HG03066 (cell line): ENCODE measurements around the gene MAST2.
"Not testable (repeated sequence)": the region's sequence is repeated elsewhere in the genome, so short reads cannot be mapped to it uniquely, and the experiment has no call there.

Experiments
- ATAC-seq: cut with Tn5 transposase; IDR thresholded peaks from one replicate; pipeline ENCODE4 v1.9.1; 2021; ENCODE audit warnings: low read depth; ENCODE audit not compliant: unreplicated experiment

The MAST2 gene

DNA sequence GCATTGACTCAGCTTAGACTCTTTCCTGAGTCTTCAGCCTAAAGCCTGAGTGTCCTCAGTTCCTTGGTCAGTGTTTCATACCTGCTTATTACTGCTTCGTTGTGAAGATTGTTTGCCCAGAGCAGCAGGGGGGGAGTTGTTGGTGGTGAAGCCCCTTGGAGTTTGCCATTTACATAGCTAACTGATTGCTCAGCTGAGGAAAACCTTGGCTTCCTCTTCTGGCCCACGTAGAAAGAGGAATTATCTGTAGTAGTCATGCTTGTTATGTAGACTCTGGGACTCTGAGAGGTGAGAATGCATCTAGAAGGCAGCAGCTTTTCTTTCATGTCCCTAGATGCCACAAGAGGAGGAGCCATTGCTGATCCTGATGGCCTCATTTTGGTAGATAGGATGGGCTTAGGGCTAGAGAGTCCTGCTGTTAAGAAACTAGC lies 125.9 kb downstream of the MAST2 start:
- ATAC-seq = no peak

GRCh38 chr1:45930258-45931150 lies 127.1 kb downstream of the MAST2 start:
- ATAC-seq = no peak

- not testable (repeated sequence) for ATAC-seq
Measured at GRCh38 chr1:45932205-45932604, 128.8 kb downstream of the MAST2 start.

- no peak for ATAC-seq
Measured at GRCh38 chr1:45934947-45935346, 131.5 kb downstream of the MAST2 start.

DNA sequence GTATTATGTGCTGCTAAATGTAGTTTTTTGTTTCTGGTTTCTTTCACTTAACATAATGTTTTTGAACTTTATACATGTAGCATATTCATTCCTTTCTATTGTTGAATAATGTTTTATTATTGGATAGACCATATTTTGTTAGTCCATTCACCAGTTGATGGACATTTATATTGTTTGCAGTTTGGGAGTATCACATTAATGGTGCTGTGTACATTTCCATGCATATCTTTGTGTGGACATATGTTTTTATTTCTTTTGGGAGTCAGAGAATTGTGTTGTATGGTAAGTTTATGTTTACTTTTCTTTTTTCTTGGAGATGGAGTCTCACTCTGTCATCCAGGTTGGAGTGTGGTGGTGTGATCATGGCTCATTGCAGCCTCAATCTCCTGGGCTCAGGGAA lies 134.6 kb downstream of the MAST2 start:
- no peak for ATAC-seq

DNA sequence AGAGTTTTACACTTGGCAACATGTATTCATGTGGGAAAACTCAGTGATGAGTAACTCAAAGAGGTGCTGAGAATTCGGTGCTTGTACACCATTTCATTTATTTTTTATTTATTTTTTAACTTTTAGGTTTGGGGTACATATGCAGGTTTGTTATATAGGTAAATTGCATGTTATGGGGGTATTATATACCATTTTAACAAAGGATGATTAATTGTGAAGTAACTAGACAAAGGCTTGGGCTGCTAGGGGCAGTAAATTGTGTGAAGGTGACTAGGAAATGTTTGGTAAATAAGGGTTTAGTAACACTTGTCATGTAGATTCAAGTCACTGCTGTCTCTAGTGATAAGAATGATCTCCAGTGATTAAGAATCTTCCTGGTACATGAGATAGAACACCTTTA lies 139.0 kb downstream of the MAST2 start:
- no peak for ATAC-seq

- ATAC-seq = no peak
Measured at GRCh38 chr1:45943185-45943584, 139.8 kb downstream of the MAST2 start.

- no peak for ATAC-seq
Measured at GRCh38 chr1:45945426-45945825, 142.0 kb downstream of the MAST2 start.

GRCh38 chr1:45949462-45949861 lies 146.1 kb downstream of the MAST2 start:
- ATAC-seq = not testable (repeated sequence)

DNA sequence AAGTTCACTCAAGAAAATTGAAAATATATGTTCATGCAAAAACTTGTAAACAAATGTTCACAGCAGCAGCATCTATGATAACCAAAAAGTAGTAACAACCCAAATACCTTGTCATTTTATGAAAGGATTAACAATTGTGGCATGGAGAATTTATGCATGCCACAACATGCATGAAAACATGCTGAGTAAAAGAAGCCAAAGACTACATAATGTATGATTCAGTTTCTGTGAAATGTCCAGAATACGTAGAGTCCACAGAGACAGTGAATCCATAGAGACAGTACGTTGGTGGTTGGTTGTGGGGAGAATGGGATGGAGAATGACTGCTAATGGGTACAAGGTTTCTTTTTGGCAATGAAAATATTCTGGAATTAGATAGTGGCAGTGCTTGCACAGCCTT lies 148.7 kb downstream of the MAST2 start:
- no peak for ATAC-seq

DNA sequence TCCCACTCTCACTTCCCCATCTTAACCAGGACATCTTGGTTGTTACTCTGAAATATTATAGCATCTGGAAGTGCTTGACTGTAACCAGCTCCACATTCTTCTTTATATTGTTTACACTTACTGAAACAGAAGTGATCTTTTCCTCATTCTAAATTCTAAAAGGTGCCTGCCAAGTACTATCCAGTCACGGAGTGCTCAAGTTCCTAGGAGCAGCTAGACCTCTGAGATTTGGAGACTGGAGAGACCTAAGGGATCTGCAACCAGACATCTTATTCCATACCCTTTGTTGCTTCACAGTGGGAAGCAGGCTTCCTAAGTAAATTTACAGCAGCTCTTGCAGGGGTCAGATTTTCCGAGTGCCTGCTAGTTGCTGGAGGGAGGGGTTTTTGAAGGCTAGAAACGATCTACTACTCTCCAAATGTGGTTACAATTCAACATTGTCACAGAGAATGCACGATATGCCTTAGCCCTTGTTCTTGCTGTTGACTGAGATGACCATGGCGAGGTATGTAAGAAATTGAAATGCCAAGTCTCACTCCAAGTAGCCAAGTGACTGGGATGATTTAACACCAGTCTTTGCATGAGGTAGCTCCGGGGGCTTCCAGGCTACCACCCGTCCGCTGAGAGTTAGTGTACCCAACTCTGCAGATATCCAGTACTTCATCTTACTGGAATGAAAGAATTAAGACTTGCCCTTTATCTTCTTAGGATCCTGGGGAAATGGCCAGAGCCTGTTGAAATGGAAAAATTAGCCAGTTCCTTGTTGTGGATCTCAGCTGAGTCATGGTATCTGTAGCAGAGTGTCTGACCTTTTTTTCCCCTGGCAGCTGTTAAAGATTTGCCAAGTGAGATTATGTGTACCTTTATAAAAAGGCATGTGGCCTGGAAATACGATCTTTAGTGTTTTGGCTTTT lies 150.8 kb downstream of the MAST2 start:
- no peak for ATAC-seq

DNA sequence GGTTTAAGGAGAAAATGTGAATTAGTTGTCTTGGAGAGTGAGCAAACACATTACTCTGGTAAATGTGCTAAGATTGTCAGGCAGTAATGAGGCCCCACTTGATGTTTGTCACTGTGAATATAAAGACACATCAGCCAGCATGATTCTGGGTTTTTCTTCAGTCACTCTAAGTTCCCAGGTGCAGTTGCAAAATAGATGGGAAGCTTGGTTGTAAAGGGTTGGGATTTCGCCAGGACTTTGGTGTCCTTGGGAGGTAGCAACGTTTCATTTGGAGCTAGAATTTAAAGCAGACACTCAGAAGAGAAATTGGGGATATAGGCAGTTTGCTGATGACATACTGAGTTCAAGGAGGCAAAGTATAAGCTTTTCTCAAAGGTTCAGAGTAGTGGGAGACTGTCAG lies 154.3 kb downstream of the MAST2 start:
- no peak for ATAC-seq

GRCh38 chr1:45958317-45958716 lies 154.9 kb downstream of the MAST2 start:
- no peak for ATAC-seq

- no peak for ATAC-seq
Measured at GRCh38 chr1:45960930-45961715, 157.7 kb downstream of the MAST2 start.

- not testable (repeated sequence) for ATAC-seq
Measured at GRCh38 chr1:45961936-45962335, 158.5 kb downstream of the MAST2 start.

DNA sequence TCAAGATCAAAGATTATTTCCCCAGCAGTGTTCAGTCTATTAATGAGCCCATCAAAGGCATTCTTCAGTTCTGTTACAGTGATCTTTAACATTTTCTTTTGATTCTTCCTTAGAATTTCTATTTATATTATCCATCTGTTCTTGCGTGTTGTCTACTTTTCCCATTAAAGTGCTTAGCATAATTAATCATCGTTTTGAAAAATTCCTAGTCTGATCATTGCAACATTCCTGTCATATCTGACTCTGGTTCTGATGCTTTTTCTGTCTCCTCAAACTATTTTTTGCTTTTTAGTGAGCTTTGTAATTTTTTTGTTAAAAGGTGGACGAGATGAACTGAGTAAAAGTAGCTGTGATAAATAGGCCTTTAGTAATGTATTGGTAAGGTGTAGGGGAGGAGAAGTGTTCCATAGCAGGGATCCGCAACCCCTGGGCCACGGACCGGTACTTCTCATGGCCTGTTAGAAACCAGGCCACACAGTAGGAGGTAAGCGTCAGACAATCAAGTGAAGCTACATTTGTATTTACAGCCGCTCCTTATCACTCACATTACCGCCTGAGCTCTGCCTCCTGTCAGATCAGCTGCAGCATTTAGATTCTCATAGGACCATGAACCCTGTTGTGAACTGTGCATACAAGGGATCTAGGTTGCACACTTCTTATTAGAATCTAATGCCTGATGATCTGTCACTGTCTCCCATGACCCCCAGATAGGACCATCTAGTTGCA lies 165.7 kb downstream of the MAST2 start:
- no peak for ATAC-seq

DNA sequence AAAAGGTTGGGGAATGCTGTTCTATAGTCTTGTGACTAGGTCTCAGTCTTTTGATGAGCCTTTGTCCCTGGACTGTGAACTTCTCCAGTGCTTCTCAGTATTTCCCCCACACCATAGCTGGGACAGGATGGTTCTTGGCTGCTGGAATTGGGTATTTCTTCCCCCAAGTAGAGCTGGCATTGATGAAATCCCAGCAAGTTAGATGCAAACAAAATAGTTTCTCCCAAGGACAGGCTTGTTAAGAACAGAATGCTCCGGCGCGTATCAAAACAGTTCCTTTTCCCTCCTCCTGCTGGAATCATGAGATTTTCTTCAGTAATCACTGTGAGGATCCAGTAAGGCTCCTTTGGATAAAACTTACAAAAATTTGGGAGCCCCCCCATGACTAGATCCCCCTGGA lies 166.5 kb downstream of the MAST2 start:
- no peak for ATAC-seq

DNA sequence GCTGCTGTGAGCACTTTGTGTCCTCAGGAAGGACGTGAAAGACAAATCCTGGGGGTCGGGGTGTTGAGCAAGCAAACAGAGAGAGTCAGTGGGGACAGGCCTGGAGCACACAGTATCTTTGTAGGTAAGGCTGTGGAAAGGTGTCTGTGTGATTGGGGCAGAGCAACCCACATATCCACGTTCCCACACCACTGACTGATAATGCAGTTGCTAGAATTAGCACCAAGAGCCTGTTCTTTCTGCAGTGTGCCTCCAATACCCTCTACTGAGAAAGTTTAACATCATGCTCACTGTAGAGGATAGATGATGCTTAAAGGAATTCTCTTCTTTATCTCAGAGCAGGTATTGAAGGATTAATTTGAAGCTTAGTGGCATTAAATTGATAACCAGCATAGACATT lies 167.9 kb downstream of the MAST2 start:
- no peak for ATAC-seq

GRCh38 chr1:45971922-45972531 lies 168.6 kb downstream of the MAST2 start:
- no peak for ATAC-seq

DNA sequence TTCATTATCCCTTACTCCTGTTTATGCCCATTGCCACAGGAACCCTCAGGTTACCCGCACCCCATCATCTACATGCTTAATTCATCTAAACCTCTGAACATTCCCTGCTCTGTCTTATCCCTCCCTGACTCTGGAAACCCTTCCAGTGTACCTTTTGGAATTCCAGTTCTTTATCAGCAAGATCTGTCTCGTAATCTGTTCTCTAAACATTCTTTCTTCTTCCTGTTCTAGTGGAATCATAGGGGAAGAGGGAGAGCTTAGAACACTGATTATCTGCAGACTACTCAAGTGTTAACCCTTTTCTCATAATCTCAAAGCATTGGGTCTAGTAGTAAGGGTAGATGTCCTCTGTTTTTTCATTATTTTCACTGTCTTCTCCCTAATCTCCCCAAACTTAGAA lies 169.2 kb downstream of the MAST2 start:
- no peak for ATAC-seq
